SU-DHL-6 (cell line): Measurements from ENCODE around the gene RPSA.
A peak's percentile ranks its signal among the peaks of the same experiment; 100 is the strongest.
"Not testable (repeated sequence)": the region's sequence is repeated elsewhere in the genome, so short reads cannot be mapped to it uniquely, and the experiment has no call there.

ENCODE experiments used
- H2AFZ ChIP-seq: fragments of 200-600 bp; sonication (generic); 2 replicates; pipeline ENCODE4 v1.6.1; 2014; ENCODE audit warnings: low read depth, mild to moderate bottlenecking, moderate library complexity, mixed read lengths, antibody characterized with exemption, low read length; ENCODE audit not compliant: severe bottlenecking
- H3F3A ChIP-seq: fragments of 200-600 bp; shearing (Covaris generic); 2 replicates; pipeline ENCODE4 v1.6.0; 2016; ENCODE audit warnings: antibody characterized with exemption, mild to moderate bottlenecking; ENCODE audit not compliant: insufficient read depth
- H3K27ac ChIP-seq: fragments of 200-600 bp; sonication (generic); 2 replicates; pipeline ENCODE4 v1.5.1; 2016; ENCODE audit warnings: low read depth, mild to moderate bottlenecking, low read length, moderate library complexity, mixed read lengths
- H3K27me3 ChIP-seq: fragments of 200-600 bp; sonication (generic), shearing (Covaris generic); 2 replicates; pipeline ENCODE4 v1.6.0; 2014; ENCODE audit warnings: mild to moderate bottlenecking, low read length
- H3K36me3 ChIP-seq: fragments of 200-600 bp; sonication (generic); 2 replicates; pipeline ENCODE4 v1.6.1; 2014; ENCODE audit warnings: mild to moderate bottlenecking, low read length, mixed read lengths
- H3K4me2 ChIP-seq: fragments of 300-600, 200-600 bp; shearing (Covaris generic), sonication (generic); 2 replicates; pipeline ENCODE4 v1.6.0; 2014; ENCODE audit warnings: low read length, low read depth, mild to moderate bottlenecking; ENCODE audit not compliant: poor library complexity, severe bottlenecking
- H3K4me3 ChIP-seq: fragments of 200-600 bp; sonication (generic); 2 replicates; pipeline ENCODE4 v1.5.1; 2014; ENCODE audit warnings: antibody characterized with exemption, low read length, mild to moderate bottlenecking, mixed read lengths; ENCODE audit not compliant: insufficient read depth, poor library complexity, severe bottlenecking
- H3K79me2 ChIP-seq: fragments of 200-600 bp; sonication (generic); 2 replicates; pipeline ENCODE4 v1.6.1; 2014; ENCODE audit warnings: mild to moderate bottlenecking, low read length, moderate library complexity; ENCODE audit not compliant: insufficient read depth
- H3K9ac ChIP-seq: fragments of 200-600 bp; sonication (generic); 2 replicates; pipeline ENCODE4 v1.7.0; 2014; ENCODE audit warnings: mild to moderate bottlenecking, low read length
- H3K9me2 ChIP-seq: fragments of 200-600 bp; sonication (generic); replicated peaks from 2 replicates; pipeline ENCODE4 v1.6.1; 2014; ENCODE audit warnings: low read length; ENCODE audit not compliant: insufficient read depth
- H3K9me3 ChIP-seq: fragments of 200-600 bp; sonication (generic); 2 replicates; pipeline ENCODE4 v1.6.1; 2014; ENCODE audit warnings: low read length, mixed read lengths; ENCODE audit not compliant: insufficient read depth
- H4K20me1 ChIP-seq: fragments of 200-600 bp; sonication (generic); 2 replicates; pipeline ENCODE4 v1.6.1; 2014; ENCODE audit warnings: low read depth, mild to moderate bottlenecking, antibody characterized with exemption, low read length, moderate library complexity, mixed read lengths
- CTCF ChIP-seq: fragments of 200-600 bp; sonication (generic); IDR thresholded peaks from one replicate; pipeline ENCODE4 v1.5.1; 2017; ENCODE audit warnings: antibody characterized with exemption, mild to moderate bottlenecking, low read length, moderate library complexity; ENCODE audit not compliant: insufficient read depth, poor library complexity, severe bottlenecking
- EZH2phosphoT487 ChIP-seq: fragments of 200-600 bp; sonication (generic), shearing (Covaris generic); conservative IDR thresholded peaks from 2 replicates; pipeline ENCODE4 v1.6.1; 2018; ENCODE audit warnings: mild to moderate bottlenecking, antibody characterized with exemption, low read length, moderate library complexity, mixed read lengths

Gene RPSA

GRCh38 chr3:39412668-39413260 lies 6.2 kb downstream of the RPSA start:
- TF ChIP-seq EZH2phosphoT487 (no peak), CTCF (no peak)
- Histone ChIP-seq H3K9me2 (no peaks in the 10 kb centered on the region), H3F3A (peaks cover 88% of the 10 kb centered on the region), H3K4me2 (no peak overlapping the region), H3K27me3 (no peaks in the 10 kb centered on the region), H3K27ac (no peak overlapping the region), H3K9me3 (no peaks in the 10 kb centered on the region), H4K20me1 (peaks cover 34% of the 10 kb centered on the region), H3K4me3 (no peak overlapping the region), H3K79me2 (peaks cover 26% of the 10 kb centered on the region), H3K36me3 (peaks cover 48% of the 10 kb centered on the region), H2AFZ (no peak overlapping the region), H3K9ac (no peak overlapping the region)

GRCh38 chr3:39413691-39414420 lies 7.3 kb downstream of the RPSA start:
- H3K9ac ChIP-seq, result no peak overlapping the region
- H4K20me1 ChIP-seq, result peaks cover 24% of the 10 kb centered on the region
- peaks cover 15% of the 10 kb centered on the region for H3K79me2 ChIP-seq
- no peak overlapping the region for H2AFZ ChIP-seq
- H3K27me3 ChIP-seq, result no peaks in the 10 kb centered on the region
- H3F3A ChIP-seq, result peaks cover 78% of the 10 kb centered on the region
- TF ChIP-seq EZH2phosphoT487 (no peak), CTCF (no peak)
- H3K4me2 ChIP-seq, result no peak overlapping the region
- H3K36me3 ChIP-seq, result peaks cover 37% of the 10 kb centered on the region
- no peaks in the 10 kb centered on the region for H3K9me2 ChIP-seq
- no peaks in the 10 kb centered on the region for H3K9me3 ChIP-seq
- no peak overlapping the region for H3K27ac ChIP-seq
- H3K4me3 ChIP-seq, result no peak overlapping the region

GRCh38 chr3:39414421-39414907 lies 7.9 kb downstream of the RPSA start:
- Histone ChIP-seq H3F3A (peaks cover 74% of the 10 kb centered on the region), H3K9me3 (no peaks in the 10 kb centered on the region), H3K9me2 (no peaks in the 10 kb centered on the region), H3K36me3 (peaks cover 34% of the 10 kb centered on the region), H3K4me3 (no peak overlapping the region), H3K4me2 (no peak overlapping the region), H3K27me3 (no peaks in the 10 kb centered on the region), H2AFZ (no peak overlapping the region), H3K27ac (peak overlapping the region; percentile 26; the same call in 1 of the 2 replicates), H3K9ac (no peak overlapping the region), H4K20me1 (peaks cover 21% of the 10 kb centered on the region), H3K79me2 (peaks cover 11% of the 10 kb centered on the region)
- TF ChIP-seq CTCF (no peak), EZH2phosphoT487 (no peak)

- Histone ChIP-seq H4K20me1 (peaks cover 15% of the 10 kb centered on the region), H3F3A (peaks cover 65% of the 10 kb centered on the region), H3K36me3 (peaks cover 26% of the 10 kb centered on the region)
- H2AFZ ChIP-seq, H3K9me2 ChIP-seq, H3K79me2 ChIP-seq, H3K4me3 ChIP-seq, H3K27me3 ChIP-seq, H3K27ac ChIP-seq, H3K9ac ChIP-seq, H3K9me3 ChIP-seq, H3K4me2 ChIP-seq: not testable (repeated sequence)
Observed at GRCh38 chr3:39415302-39415701, 8.8 kb downstream of the RPSA start.
